Measurements from ENCODE around the gene IPO13.

The IPO13 gene

GRCh38 chr1:43974443-43975248 is 27.9 kb downstream of the IPO13 start, which contains the start of gene ATP6V0B:
Gene ATP6V0B (plus strand): TSS chr1:43974960. CDS start chr1:43975041, 81 bp downstream.
- DNase-seq (ENCODE audit: low read depth) = peak; percentile 90

- no peak for DNase-seq (ENCODE audit: low read depth)
Measured at GRCh38 chr1:43975249-43975961, 28.7 kb downstream of the IPO13 start.

- no peak for DNase-seq (ENCODE audit: low read depth)
Measured at GRCh38 chr1:43976045-43976444, 29.3 kb downstream of the IPO13 start.

- DNase-seq (ENCODE audit: low read depth) = no peak
Measured at GRCh38 chr1:43976890-43977289, 30.1 kb downstream of the IPO13 start.

- DNase-seq (ENCODE audit: low read depth) = no peak
Measured at GRCh38 chr1:43977376-43978263, 30.9 kb downstream of the IPO13 start.

- no peak for DNase-seq (ENCODE audit: low read depth)
Measured at GRCh38 chr1:43978264-43978550, 31.5 kb downstream of the IPO13 start.

- DNase-seq (ENCODE audit: low read depth) = no peak
Measured at GRCh38 chr1:43978551-43979260, 32.0 kb downstream of the IPO13 start, which contains the start of gene B4GALT2. Gene B4GALT2 (plus strand): TSS chr1:43979210. CDS start chr1:43981161, 1,951 bp downstream.

- no peak for DNase-seq (ENCODE audit: low read depth)
Measured at GRCh38 chr1:43979261-43979527, 32.4 kb downstream of the IPO13 start.

- DNase-seq (ENCODE audit: low read depth) = no peak
Measured at GRCh38 chr1:43979528-43980254, 32.9 kb downstream of the IPO13 start.

GRCh38 chr1:43980255-43981134 is 33.7 kb downstream of the IPO13 start:
- DNase-seq (ENCODE audit: low read depth) = no peak

- no peak for DNase-seq (ENCODE audit: low read depth)
Measured at GRCh38 chr1:43981135-43981491, 34.4 kb downstream of the IPO13 start.

- no peak for DNase-seq (ENCODE audit: low read depth)
Measured at GRCh38 chr1:43981636-43982035, 34.9 kb downstream of the IPO13 start.

GRCh38 chr1:43982241-43982640 is 35.5 kb downstream of the IPO13 start:
- no peak for DNase-seq (ENCODE audit: low read depth)

GRCh38 chr1:43982808-43983207 is 36.1 kb downstream of the IPO13 start:
- no peak for DNase-seq (ENCODE audit: low read depth)

- no peak for DNase-seq (ENCODE audit: low read depth)
Measured at GRCh38 chr1:43983253-43983899, 36.6 kb downstream of the IPO13 start.

- no peak for DNase-seq (ENCODE audit: low read depth)
Measured at GRCh38 chr1:43984855-43985254, 38.1 kb downstream of the IPO13 start.

GRCh38 chr1:43985984-43986595 is 39.3 kb downstream of the IPO13 start:
- DNase-seq (ENCODE audit: low read depth) = no peak

- no peak for DNase-seq (ENCODE audit: low read depth)
Measured at GRCh38 chr1:43986712-43987111, 40.0 kb downstream of the IPO13 start.

- DNase-seq (ENCODE audit: low read depth) = no peak
Measured at GRCh38 chr1:43987159-43987902, 40.6 kb downstream of the IPO13 start.
